Stimulated activated CD8-positive, alpha-beta memory T cell treated with anti-CD3 and anti-CD28 coated beads, Interleukin-7, amount 100 ng/mL, for 4 hours (primary cell): ENCODE data around the gene EFR3B.
"Not testable (repeated sequence)": the region's sequence is repeated elsewhere in the genome, so short reads cannot be mapped to it uniquely, and the experiment has no call there.

Experiments used
- DNase-seq, 2 donors: peaks; one replicate each; pipeline ENCODE4 v3.0.0-alpha.2; 2020; ENCODE audit warnings: low read depth in 2 of 2

Gene EFR3B

GRCh38 chr2:25072606-25073005 lies 30.7 kb downstream of the EFR3B start:
- DNase-seq, result no peak

DNA sequence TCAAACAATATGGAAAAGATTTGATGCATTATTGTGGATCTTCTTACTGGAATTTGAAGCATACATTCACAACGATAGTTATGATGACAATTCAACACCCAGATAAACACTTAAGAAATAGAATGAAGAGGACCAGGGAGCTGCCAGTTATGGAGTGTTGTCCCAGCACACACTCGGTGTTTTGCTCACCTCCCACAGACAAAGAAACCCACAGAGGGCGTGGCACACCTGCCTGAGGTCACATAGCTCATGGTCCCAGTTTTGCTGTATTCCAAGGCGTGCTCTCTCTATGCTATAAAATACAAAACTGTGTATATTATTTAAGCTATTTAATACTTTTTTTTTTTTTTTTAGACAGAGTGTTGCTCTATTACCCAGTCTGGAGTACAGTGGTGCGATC lies 31.1 kb downstream of the EFR3B start:
- no peak for DNase-seq

DNA sequence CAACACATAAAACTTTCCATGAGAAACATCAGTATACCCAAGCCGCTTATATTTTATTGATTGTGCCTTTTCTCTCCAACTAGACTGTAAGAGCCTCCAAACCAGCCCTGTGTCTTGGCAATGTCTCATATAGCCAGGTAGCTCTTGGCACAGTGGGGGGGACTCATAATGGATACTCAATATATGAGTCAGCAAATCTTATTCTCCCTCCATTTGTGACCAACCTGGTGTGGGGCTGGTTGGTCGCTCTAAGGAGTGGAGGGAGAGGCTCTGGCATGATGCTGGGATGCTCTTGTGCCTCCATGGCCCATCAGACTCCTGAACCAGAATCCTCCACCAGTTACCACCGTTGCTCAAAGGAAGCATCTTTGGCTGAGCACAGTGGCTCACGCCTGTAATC lies 32.0 kb downstream of the EFR3B start:
- no peak for DNase-seq

GRCh38 chr2:25074826-25075225 lies 33.0 kb downstream of the EFR3B start:
- no peak for DNase-seq

- no peak for DNase-seq
Observed at GRCh38 chr2:25076749-25077148, 34.9 kb downstream of the EFR3B start.

DNA sequence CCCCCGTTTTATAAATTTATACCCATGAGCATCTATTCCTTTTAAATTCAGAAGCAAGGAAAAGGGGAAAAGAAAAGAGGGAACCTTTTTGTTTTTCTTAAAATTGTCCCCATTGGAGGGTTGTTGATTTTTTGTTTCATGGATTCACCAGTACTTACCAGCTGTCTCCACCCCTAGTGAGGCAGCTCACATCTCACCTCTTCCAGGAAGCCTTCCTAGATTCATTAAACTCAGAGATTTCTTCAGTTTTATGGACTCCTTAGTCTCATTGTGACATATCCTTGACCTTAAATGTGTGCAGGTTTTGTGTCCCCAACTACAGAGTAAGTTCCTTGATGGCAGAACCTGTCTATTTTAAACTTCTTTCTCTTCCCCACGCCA lies 35.9 kb downstream of the EFR3B start:
- DNase-seq, result no peak

GRCh38 chr2:25078170-25079049 lies 36.5 kb downstream of the EFR3B start:
- no peak for DNase-seq

DNA sequence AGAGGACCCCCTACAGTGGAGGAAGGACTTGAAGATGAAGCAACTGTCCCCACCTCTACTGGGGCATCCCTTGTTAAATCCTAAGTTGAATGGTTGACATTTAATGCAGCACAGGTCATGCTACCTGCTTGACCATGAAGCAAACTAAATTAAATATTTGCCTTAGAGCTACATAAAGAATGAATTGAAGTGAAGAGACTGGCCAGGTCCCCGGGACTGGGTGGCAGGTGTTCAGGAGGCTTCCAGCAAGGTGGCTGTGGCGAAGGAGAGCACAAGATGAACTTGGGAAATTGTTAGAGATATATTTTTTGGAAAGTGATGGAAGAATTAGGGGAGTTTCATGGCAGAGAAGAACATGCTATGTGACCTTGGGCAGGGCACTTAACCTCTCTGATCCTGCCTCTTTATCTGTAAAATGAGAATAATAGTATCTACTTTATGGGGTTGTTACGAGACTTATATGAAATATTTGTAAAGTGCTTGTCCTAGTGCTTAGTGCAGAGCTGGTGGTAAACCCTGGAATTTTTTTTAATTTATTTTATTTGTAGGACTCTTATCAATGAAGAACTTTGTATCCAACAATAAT lies 37.3 kb downstream of the EFR3B start:
- DNase-seq, result no peak

DNA sequence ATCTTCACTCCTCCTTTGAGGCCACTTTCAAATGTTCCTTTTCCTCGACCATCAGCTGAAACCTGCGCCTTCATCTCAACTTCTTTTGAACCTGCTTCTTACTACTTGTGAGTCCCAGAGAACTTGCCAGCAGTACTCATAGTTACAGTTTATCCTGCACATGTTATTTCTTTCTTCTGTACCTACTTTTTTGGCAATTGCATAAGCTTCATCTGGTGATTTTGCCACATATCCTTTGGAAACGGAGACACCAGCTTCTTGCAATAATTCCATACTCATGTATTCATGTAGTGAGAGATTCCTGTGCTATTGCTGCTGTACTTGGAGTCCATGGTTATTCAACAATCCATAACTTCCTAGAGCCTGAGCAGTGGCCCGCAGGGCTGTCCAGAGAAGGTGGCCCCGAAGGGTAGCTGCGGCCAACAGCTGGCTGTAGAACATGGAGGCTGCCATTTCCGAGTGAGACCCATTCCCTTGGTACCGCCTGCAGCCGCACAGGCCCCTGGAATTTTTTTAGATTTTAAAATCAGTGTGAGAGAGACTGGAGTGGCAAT lies 39.4 kb downstream of the EFR3B start:
- DNase-seq, result no peak

DNA sequence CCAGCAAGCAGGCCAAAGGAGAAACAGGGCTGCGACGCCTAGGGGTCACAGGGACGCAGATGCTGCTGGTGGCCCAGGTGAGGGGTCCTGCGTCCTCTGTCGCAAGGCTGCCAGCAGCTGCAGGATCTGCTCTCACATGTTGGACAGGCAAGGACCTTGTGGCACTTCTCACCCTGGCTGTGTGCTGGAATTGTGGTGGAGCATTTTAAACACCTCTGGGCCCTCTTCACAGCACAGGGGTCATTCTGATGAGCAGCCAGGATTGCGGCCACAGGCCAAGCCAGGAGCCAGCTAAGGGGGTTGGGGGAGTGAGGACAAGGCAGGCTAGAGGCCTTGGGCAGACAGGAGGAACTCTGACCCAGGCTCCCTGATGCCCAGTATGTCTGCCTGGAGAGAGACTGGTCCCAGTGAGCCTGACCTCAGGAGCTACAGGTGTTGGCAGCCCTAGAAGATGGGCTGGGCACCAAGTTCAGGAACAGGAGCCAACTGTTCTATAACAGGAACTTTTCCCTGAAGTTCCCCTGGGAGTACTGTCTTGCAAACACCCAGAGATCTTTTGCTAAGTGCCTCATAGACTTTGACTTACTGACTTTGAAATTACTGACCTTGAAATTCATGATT lies 40.2 kb downstream of the EFR3B start:
- no peak for DNase-seq

DNA sequence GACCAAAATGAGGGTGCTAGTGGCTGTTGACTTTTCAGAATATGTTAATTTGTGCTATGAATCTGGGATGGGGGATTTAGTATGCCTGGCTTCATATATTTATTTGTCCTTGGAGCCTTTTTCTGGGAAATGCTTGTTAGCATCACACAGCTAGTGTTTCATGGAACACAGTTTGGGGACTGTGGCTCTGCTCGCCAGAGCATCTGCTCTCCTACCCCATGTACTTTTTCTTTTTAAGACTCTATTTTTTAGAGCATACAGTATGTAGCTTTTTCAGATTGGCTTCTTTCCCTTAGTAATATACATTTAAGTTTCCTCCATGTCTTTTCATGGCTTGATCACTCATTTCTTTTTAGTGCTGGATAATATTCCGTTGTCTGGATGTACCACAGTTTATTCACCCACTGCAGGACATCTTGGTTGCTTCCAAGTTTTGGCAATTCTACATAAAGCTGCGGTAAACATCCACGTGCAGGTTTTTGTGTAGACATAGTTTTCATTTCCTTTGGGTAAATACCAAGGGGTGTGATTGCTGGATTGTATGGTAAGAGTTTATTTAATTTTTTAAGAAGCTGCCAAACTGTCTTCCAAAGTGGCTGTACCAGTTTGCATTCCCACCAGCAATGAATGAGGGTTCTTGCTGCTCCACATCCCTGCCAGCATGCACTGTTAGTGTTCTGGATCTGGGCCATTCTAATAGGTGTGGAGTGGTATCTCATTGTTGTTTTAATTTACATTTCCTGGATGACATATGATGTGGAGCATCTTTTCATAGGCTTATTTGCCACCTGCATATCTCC lies 44.1 kb downstream of the EFR3B start:
- no peak for DNase-seq

- DNase-seq, result no peak
Observed at GRCh38 chr2:25088817-25089516, 47.1 kb downstream of the EFR3B start.

DNA sequence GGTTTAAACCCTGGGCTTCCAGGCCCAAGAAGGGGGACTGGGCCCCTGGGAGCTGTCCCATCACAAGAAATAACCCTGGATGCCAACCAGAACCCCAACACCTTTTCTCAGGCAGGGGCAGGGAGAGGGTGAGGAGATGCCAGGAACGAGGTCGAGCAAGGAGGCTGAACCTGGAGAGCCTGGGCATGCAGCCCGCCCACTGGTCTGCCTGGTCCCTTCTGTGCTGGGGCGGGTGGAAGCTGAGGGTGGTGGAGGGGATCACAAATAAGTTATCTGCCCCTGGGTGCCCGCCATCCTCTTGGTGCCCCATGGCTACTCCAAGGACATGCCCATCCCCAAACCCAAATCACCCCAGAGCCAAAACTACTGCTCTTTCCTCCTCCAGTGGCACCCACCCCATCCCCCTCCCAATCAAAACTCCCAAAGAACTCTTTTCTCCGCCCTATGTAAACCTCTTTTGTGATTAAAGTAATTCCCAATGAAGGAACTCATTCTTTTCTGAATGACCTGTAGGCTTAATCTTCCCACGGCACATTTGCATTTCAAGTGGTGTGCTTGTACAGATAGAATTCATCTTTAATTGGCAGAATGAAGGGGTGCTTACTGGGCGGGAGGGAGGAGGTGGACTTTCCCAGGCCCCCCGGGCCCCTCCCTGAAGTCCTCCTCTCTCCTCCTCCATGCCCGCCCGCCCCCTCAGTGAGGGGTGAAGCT lies 47.9 kb downstream of the EFR3B start:
- no peak for DNase-seq

- no peak for DNase-seq
Observed at GRCh38 chr2:25090801-25091200, 48.9 kb downstream of the EFR3B start.

DNA sequence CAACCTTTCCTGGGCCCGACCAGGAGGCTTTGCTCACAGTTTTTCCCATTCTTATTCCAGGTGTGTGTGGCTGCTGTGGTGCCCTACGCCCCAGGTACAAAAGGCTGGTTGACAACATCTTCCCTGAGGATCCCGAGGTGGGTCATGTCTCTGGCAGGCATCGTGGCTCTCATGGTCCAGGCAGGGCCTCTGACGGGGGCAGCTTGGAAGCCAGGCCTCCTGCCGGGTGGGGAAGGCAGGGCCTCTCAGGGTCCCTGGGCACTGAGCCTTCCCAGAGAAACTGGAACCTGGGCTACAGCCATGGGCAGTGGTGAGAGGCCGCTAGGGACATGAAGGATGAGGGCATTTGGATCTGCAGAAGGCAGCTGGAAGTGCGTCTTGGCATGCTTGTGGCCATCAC lies 49.4 kb downstream of the EFR3B start:
- DNase-seq, result no peak

- DNase-seq, result no peak
Observed at GRCh38 chr2:25098056-25098455, 56.2 kb downstream of the EFR3B start.

DNA sequence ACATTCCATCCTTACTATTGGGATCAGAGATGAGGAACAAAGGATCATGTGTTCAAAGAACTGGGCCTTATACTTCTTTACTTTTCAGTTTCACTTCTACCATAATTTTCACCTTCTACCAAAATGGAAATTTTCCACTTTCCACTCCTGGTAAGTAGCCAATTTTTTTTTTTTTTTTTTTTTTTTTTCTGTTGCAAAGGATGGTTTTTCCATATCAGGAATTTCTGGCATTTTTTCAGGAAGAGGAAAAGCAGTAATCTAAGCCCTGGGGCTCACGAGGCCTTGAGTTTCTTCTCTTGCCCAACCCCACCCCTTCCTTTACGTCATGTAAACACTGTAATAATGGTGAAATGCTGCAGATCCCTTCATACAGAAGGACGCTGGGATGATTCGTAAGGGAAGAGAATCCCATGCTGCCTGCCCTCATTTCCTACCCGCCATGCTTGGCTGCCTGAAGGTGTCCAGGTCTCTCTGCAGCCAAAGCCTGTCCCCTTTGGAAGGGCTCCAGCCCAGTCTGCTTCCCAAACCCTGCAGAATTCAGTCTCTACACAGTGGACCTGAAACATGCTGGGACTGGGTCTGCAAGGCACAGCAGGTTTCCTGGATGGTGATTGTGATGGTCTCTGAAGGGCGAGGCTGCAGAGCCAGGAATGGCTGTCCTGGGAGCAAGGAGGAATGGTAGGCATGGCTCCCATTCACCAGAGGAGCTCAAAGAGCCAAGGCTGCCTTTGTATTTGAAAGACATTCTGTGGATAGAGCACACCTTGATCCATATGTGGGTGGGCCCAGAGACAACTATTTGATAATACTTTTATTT lies 57.0 kb downstream of the EFR3B start:
- DNase-seq, result no peak

GRCh38 chr2:25102352-25102751 lies 60.5 kb downstream of the EFR3B start:
- not testable (repeated sequence) for DNase-seq

DNA sequence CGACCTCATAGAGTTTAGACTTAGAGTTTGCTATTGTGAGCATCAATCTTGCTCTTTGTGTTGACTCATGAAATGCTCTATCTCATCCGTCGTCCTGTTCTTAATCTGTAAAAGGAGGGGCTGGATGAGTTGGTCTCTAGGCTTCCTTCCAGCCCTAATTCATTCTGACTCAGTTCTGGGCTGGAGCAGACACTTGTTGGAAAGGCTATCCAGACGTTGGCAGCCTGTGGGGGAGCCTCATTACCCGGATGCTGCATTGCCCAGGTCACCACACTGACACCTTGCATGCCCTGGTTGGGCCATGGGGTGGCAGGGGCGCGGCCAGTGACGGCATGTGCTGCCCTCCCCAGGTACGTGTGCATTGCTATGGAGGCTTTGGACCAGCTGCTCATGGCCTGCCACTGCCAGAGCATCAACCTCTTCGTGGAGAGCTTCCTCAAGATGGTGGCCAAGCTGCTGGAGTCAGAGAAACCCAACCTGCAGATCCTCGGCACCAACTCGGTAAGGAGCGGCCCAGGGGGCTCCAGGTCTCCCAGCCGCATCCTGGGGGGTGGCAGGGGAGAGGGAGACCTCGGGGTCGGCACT lies 61.5 kb downstream of the EFR3B start:
- DNase-seq, result no peak
